ENCODE measurements around the gene ZMPSTE24.
"Not testable (repeated sequence)": the region's sequence is repeated elsewhere in the genome, so short reads cannot be mapped to it uniquely, and the experiment has no call there.

Gene ZMPSTE24

GRCh38 chr1:40257688-40258444, at the start of gene ZMPSTE24:
TSS of gene ZMPSTE24 (plus strand) at chr1:40258236. CDS start at chr1:40258272, 36 bp downstream.
- DNase-seq (ENCODE audit: low spot score) = peak; percentile 98

DNA sequence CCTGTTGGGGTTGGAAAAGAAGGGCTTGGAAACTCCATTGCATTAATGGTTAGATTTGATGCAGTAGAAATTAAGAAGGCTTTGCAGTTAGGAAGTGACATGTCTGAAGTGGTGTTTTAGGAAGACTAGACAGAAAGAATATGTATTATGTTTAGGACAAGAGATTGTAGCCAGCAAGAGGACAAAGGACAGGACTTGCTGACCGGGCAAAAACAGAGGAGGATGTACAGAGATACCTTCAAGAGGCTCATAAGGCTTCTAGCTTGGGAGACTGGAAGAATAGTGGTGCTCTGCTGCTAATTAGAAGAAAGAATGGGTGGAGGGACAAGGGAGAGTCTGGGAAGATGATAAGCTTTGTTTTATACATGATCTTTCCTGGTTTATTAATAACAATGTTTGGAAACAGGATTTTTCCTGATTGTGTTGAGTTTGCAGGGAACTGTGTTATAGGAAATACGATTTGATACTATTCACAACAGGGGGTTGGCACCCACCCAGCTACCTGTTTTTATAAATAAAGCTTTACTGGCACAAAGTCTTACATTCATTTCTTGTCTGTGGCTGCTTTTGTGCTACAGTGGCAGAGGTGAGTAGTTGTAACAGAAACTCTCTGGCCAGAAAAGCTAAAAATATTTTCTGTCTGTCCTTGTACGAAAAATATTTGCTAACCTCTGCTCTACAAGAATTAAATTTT, 47.4 kb upstream of the ZMPSTE24 start:
- DNase-seq (ENCODE audit: low spot score) = peak; percentile 17

DNA sequence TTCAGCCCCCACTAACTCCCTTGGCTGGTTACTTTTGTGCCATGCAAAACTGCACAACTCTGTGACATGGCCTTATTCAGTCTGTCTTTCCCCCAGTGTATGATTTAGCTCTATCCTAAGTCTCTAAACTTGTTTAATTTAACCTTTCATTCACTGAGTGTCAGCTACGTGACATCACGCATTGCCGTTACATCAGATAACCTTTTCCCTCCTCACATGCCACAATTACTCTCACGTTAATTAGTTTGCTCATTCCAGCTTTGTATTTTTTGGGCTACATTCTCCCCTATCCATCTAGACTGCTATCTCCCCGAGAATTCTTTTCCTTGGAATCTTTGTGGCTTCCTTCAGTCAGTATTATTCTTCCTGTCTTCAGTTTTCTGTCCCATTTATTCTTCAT, 39.7 kb upstream of the ZMPSTE24 start:
- no peak for DNase-seq (ENCODE audit: low spot score)

- DNase-seq (ENCODE audit: low spot score) = not testable (repeated sequence)
Measured at GRCh38 chr1:40221471-40221905, 36.5 kb upstream of the ZMPSTE24 start.

- DNase-seq (ENCODE audit: low spot score) = no peak
Measured at GRCh38 chr1:40221977-40222772, 35.9 kb upstream of the ZMPSTE24 start.

GRCh38 chr1:40224040-40224439, 34.0 kb upstream of the ZMPSTE24 start:
- no peak for DNase-seq (ENCODE audit: low spot score)

DNA sequence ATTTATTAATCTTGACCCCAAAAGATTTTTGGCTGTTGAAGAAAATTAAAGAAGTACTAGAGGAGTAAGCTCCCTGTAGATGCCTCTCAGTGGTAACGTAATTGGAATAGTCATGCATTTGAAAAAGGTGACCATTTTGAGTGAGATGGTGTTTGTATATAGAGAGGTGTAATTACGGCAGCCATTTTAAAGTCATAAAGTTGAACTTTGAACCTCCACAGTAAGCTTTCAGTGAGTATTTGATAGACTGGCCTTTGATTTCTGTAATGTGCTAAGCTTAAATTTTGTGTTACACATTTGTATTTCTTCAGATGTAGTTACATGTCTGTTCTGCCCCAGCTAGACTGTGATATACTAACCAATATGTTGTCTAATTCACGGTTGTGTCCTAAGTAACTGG, 31.8 kb upstream of the ZMPSTE24 start:
- DNase-seq (ENCODE audit: low spot score) = no peak

DNA sequence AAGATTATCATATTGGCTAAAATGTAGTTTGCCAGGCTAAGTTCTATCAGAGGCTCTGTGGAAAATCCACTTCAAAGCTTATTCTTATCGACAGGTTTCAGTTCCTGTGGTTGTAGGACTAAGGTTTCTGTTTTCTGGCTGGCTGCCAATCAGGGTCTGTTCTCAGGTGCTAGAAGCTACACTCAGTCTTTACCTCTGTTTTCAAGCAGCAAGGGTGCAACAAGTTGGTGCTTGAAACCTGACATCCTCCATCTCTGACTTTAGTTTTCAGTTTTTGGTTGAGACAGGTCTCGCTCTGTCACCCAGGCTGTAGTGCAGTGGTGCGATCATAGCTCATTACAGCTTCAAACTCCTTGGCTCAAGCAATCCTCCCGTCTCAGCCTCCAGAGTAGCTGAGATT, 25.6 kb upstream of the ZMPSTE24 start:
- no peak for DNase-seq (ENCODE audit: low spot score)

DNA sequence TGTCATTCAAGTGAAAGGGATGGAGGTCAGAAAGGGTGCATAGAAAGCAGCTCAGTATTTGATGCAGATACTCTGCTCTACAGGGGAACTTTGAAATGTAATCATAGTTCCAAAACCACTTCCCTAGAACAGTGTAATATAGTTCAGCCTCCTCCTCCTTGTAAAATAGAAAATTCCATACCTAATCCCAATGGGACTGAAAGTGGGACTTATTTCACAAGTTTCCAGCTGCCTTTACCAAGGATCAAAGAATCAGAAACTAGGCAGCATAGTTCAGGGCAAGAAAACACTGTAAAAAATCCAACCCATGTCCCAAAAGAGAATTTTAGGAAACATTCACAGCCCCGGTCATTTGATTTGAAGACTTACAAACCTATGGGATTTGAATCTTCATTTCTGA, 18.4 kb upstream of the ZMPSTE24 start:
- DNase-seq (ENCODE audit: low spot score) = no peak

DNA sequence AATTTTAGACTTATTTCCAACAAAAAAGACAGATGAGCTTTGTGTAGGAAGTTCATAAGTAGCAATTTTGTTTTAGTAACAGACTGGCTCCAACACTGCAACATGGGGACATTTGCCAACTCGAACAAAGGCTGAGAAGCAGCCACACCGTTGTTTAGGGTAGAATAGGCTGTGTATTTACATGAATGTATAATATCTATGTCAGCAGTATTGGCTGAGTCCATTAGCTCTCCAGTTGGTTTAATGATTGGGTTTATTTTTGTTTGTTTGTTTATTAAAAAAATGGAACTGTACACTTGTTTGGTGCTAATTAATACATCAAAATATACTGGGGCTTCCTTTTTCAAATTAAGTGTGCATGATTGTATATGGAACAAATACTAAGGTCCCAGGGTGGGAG, 17.6 kb upstream of the ZMPSTE24 start:
- no peak for DNase-seq (ENCODE audit: low spot score)

GRCh38 chr1:40241362-40241761, 16.7 kb upstream of the ZMPSTE24 start:
- DNase-seq (ENCODE audit: low spot score) = no peak

- no peak for DNase-seq (ENCODE audit: low spot score)
Measured at GRCh38 chr1:40243351-40243750, 14.7 kb upstream of the ZMPSTE24 start.

DNA sequence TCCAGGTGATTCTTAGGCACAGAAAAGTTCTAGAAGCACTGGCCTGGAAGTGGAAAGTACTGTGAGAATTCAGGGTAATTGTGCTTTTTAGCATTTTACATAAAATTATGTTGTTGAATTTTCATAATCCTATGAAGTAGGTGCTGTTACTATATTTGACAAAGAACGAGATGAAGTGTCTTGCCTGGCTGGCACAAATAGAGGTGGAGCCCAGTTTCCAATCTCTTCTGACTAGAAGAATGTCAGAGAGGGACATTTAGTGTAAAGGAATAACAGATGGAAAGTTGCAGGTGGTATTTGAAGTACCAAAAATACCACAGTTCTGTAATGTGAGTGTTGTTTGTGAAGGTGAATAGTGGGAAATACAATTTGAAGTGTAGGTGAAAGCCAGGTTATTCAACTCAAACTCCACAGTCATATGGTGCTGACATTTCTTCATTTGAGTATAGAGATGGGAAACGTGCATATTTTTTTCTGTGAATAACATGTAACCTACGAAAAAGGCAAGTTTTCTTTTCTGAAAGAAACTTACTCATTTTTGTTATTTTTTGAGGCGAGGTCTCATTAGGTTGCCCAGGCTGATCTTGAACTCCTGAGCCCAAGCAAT, 13.8 kb upstream of the ZMPSTE24 start:
- DNase-seq (ENCODE audit: low spot score) = peak; percentile 28

DNA sequence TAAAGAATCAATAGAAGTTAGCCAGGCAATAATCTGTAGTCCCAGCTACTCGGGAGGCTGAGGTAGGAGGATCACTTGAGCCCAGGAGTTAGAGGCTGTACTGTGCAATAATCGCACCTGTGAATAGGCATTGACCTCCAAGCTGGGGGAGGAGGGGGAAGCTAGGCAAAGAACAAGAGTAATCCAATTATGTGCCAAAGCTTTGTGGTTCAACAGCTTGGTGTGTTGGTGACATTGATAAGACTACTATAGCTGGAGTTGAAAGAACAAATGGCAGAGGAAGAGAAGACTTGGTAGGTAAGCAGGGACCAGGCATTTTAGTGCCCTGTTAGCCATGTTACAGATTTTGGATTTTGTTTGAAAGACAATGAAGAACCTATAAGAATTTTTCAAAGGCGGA, 12.3 kb upstream of the ZMPSTE24 start:
- no peak for DNase-seq (ENCODE audit: low spot score)

DNA sequence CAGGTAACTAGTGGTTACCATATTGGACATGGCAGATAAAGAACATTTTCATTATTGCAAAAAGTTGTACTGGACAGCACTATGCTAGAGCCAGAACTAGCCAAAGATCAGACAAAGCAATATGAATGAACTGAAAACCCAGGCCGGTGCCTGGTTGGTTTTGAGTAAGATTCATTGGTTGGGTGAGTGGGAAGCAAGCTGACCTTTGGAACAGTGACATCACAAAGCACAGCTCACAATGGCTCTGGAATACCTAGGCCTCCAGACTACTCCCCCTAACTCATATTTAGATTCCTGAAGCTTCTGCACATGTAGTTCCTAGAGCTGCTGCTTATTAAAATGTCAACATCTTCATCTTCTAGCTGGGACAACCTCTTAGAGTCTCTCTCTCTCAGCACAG, 10.4 kb upstream of the ZMPSTE24 start, which contains the start of gene TMCO2:
TSS of gene TMCO2 (plus strand) at position 283 of the 400 bp plus-strand sequence. CDS start at position 340, 57 bp downstream.
- no peak for DNase-seq (ENCODE audit: low spot score)

DNA sequence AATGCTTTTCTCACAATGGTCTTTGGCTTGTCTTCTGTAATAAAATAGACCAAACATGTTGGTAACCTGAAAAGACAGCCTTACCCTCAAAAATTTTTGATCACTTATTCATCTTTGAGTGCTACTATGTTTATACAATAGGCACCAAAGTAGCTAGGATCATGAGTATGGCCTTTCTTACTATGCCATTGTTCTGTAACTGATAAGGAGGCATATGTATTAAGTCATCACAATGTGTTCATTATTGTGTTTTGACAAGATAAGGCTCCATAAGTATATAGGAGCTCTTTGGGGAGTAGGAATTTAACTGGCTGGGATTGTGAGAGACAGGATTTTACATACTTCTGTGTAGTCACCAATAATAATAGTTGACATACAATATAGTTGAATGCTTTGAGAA, 9.6 kb upstream of the ZMPSTE24 start:
- no peak for DNase-seq (ENCODE audit: low spot score)

DNA sequence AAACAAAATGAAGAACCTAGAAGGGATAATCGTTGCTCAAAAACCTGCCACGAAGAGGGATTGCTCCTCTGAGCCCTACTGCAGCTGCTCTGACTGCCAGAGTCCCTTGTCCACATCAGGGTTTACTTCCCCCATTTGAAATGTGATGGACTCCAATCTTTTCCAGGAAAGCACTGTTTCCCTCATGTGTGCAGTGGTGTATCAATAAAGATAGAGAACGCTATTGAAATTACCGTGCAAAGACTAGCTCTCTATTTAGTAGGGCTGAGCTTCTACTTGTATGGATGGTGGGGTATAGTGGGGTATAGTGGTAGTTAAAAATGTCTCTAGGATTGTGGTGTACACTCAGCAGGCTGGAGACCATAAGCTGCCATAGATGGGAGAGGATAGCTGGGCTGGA, 6.6 kb upstream of the ZMPSTE24 start:
- DNase-seq (ENCODE audit: low spot score) = no peak

GRCh38 chr1:40252601-40253000, 5.4 kb upstream of the ZMPSTE24 start:
- DNase-seq (ENCODE audit: low spot score) = no peak

DNA sequence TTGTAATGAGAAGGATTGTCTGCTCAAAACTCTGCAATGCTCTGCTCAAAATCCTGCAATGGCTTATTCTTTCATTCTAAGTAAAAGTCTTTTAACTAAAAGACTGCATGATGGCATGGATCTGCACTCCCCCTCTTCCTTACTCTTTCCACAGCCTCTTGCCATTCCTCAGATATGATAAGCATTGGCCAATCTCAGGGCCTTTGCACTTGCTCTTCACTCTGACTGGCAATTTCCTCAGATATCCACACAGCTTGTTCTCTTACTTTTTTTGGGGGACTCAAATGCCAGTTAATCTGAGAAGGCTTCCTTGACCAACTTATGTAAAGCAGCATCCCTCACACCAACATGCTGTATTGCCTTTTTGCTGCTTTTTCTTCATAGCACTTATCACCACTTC, 2.8 kb upstream of the ZMPSTE24 start:
- DNase-seq (ENCODE audit: low spot score) = no peak

- no peak for DNase-seq (ENCODE audit: low spot score)
Measured at GRCh38 chr1:40256401-40257084, 1.5 kb upstream of the ZMPSTE24 start.

- DNase-seq (ENCODE audit: low spot score) = no peak
Measured at GRCh38 chr1:40257313-40257687, 736 bp upstream of the ZMPSTE24 start.

GRCh38 chr1:40258445-40258769, 371 bp downstream of the ZMPSTE24 start:
- DNase-seq (ENCODE audit: low spot score) = no peak

Measured in cerebellar cortex (tissue), 1 donor.